Activated CD8-positive, alpha-beta memory T cell treated with anti-CD3 and anti-CD28 coated beads, Interleukin-2, amount 50 U/mL, for 1 hour (primary cell): ENCODE results near the gene IL18BP.

Source experiments
- DNase-seq: peaks from one replicate; pipeline ENCODE4 v3.0.0-alpha.2; 2020; ENCODE audit errors: extremely low read depth

IL18BP gene

DNA sequence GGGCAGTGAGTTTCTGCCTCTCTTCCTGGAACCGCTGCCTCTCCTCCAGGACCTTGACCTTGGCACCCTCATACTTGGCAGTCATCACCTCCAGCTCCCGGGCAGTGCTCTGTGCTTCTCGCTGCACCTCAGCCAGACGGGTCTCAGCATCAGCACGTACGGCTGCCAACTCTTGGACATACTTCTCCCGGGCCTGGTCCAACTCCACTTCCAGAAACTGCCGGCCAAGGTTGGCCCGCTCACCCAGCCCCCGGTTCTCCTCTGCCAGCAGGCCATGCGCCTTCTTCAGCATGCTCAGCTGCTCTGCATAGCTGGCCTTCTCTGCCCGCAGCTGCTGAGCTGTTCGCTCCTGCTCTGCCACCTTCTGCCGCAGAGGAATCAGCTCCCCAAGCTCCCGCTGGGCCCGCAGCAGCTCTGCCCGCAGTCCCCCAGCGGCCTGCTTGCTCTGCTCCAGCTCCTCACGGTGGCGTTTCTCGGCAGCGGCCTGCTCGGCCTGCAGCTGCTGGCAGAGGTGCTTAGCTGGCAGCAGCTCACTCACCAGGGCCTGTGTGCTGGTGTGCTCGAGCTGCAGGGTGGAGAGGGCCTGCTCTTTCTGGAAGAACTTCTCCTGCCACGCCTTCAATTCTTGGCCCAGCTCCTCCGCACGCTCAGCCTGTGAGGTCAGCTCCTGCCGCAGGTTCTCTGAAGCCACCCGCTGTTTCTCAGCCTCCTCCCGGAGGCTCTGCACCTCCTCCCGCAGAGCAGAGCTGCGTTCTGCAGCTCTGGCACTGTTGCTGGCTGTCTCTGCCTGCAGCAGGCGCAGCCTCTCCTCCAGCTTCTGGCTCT is 14.4 kb downstream of the IL18BP start:
- no peak for DNase-seq

DNA sequence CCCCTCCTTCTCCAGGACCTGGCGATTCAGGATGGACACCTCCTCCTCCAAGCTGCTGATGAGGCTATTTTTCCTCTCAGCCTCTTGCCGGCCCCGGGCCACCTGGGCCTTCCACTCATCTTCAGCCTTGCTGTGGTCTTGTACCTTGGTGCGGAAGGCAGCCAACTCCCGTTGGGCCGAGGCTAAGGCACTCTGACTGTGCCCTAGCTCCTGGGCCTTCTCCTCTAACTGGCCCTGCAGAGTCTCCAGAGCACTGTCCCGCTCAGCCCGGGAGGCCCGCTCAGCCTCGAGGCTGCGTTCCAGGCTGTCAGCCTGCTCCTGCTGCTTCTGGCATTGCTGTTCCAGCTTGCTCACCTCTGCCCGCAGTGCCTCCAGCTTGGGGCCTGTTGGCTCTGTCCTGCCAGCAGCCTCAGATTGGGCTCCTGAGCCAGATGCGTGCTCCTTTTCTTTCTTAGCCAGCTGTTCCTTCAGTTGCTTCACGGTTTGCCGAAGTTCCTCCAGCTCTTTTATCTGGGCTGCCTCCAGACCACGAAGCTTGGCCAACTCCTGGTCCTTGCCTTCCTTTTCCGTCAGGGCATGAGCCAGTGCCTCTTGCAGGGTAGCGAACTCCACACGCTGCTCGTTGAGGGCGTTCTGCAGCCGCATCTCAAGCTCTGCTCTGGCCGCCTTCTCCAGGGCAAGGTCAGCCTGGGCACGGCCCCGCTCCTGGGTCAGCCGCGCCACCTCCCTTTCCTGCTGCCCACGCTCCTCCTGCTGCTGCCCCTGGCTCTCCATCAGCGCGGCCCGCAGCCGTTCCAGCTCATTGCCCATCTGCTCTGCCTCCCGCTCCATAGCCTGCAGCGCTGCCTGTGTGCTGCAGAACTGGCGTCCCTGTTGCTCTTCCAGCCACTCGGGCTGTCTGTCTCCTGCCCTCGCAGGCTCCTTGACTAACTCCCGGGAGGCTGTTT is 15.3 kb downstream of the IL18BP start:
- DNase-seq = no peak

DNA sequence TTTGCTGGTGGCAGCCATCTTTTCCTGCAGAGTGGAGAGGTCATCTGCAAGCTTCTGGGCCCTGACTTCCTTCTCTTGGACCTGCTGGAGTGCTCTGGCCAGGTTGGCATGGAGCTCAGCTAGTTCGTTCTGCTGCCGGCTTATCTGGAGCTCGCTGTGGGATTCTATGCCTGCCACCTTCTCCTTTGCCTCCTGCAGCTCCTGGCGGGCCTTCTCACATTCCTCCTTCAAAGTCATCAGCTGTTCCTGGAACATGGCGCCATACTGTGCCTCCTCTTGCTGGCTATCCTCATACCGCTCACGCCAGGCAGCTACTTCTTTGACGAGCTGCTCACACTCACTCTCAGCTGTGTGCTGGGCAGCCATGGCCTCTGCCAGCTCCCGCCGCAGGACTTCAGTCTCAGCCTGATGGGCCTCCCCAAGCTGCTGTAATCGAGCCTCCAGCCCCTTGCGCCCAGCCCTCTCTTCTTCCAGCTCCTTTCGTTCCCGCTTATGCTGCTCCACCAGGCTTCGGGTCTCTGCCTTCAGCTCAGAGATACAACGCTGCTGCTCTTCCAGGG is 16.1 kb downstream of the IL18BP start:
- no peak for DNase-seq

DNA sequence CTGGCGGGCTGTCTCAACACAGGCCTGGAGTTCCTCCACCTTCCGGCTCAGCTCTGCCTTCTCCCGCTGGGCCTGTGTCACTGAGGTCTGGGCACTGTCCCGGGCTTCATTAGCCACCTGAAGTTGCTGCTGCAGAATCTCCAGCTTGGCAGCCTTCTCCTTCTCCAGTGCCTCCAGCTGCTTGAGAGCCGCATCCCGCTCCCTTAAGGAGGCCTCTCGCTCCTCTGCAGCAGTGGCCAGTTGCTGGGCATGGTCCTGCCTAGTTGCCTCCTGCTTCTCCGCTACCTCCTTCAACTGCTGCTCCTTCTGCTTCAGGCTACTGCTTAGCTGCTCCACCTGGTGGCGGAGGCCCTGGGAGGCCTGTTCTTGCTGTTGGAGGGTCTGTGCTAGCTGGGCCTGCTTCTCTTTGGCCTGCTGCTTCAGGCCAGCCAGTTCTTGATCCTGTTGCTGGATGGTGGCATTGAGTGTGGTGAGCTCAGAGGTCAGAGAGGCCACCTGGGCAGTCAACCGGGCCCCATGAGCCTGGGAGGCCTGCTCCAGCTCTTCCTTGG is 16.9 kb downstream of the IL18BP start:
- no peak for DNase-seq

DNA sequence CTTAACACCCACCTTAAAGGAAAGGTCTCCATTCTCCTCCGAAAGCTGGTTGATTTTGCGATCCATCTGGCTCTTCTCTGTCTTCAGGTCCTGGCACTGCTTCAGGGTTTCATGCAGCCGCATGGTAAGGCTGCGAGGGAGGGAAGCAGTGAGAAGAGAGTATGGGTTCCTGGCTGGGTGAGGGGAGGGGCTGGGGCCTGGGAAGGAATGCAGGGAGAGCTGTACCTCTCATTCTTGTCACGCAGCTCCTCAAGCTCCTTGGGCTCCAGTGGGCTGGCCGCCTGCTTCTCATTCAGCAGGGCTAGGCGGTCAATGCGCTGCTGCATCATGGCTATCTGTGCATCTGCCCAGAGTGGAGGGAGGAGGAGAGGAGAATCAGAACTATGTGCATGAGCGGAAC is 19.5 kb downstream of the IL18BP start:
- DNase-seq = no peak

DNA sequence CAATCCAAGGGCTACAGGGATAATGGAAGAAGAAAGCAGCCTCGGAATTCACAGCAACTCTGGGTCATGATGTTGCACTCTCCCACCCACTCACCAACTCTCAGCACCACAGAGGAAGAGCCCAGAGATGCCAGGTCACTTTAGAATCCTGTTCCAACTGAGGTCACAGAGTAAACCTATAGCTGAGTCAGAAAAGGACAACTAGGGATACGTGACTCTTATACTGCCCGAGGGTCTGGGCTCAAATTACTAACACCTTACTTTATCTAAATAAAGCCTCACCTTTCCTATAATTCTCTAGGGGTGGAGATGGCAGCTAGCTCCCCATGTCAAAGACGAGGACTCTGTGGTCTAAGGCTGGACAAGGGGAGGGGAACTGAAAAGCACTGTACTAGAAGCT is 24.6 kb downstream of the IL18BP start:
- DNase-seq = no peak

DNA sequence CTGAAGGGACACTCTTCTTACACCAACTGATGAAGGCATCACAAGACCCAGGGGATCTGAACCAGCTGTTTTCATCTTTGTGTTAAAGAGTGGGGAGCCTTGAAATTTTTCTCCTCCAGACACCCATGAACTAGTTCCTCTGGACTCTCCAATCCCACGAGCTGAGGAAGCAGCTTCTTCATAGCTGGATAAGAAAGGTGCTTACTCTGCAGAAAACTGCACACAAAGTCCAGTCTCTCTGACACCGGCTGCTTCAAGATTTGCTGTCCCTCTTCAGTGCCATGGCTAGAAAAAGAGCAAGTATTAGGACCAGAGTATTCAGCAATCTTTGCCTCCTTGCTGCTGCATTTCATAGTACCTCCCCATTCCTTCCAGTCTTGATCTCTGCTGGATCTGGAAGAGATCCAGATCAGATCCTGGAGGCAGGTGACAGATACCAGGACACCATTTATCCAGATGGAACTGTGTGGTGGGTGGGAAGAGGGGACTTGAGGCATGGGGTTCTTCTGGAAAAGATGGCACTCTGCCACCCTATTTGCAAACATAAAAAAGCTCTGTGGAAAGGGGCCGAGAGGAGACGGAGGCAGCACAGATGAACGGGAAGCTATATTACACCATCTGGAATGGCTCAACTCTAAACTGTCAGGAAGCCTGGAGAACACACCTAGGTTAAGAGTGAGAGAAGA is 25.5 kb downstream of the IL18BP start:
- DNase-seq = no peak

DNA sequence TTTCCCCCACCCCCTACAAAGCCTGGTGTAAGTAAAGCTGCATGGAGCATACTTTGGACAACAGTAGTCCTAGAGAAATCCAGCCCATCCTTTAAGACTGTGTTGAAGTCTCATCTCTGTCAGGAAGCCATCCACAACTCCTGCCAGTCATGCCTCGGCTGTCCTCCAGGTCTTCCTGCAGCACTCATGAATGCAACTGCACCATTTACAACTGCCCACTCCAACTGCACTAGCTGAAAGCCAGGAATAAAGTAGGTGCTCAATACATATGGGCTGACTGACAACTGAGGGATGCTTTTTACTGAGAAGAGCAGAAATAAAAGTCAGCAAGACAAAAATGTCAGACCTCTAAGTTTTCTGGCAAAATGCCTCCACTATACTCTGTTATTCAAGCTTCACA is 27.4 kb downstream of the IL18BP start:
- DNase-seq = no peak

DNA sequence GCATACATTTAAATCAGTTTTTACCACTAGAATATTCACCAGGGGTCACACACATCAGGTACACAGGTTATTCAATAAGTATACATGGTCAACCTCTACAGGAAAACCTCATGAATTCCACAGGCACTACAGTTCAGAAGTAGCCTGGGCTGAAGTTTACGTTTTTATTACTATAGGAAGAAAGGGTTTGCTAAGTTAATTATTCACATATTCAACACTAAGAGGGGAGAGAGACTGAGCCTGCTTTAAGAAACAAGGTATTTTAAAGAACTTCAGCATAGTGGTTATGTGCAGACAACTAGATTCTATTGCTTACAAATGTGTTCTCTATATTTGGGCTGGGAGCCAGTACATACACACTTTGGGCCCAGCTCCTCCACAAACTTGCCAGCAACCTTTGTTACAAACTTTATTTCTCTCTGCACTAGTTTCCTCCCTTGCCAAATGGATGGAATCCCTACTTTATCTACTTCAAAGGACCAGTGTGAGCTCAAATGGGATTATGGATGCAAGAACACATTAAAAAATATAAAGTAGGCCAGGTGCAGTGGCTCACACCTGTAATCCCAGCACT is 31.9 kb downstream of the IL18BP start:
- no peak for DNase-seq

DNA sequence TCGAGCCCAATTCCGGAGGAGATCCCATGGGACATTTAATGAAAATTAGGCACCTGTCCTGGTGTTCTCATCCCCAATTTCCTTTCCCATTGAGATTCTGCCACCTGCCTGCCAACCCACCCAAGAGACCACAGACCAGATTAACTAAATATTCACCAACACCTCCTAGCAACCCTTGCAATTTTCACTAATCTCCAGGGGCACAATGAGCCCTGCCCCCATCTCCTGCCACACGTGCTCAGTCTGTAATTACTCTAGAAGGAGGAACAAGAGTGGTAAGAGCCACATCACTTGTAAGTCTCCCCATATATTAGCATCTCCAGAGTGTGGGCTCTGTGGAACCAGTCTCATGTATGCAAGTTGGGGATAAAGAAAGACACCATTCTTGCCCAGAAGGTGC is 38.0 kb downstream of the IL18BP start:
- DNase-seq = no peak

DNA sequence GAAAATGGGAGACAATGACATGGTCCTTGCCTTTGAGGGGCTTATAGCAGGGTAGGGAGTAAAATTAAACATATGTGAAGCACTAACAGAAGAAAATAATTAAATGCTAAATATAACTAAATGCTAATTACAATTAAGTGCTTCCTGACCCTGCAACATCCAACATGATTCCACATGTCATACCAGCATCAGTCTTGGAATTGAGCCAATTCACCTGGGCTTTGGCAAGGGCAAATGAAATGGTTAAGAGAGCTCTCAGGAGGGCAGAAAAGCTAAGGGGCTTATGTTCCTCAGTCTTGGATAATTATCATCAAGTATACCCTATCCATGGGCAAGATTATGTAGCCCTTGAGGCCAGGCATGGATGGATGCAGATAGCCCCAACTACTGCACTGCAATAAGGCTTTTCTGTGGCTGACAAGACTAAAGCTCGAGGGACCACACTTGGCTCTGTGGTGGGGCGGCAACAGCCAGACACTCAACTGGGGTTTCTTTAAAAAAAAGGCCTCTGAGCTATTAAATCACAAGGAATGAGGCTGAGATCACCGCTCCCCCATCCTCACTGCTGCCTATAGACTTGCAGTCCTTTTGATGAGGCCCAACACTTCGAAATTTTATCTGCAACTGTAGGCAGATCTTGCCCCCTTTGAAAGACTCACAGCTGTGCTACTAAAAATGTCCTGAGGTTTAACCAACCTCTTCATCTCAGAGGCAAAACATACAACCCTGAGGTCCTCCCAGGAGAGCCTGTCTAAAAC is 39.0 kb downstream of the IL18BP start:
- no peak for DNase-seq

DNA sequence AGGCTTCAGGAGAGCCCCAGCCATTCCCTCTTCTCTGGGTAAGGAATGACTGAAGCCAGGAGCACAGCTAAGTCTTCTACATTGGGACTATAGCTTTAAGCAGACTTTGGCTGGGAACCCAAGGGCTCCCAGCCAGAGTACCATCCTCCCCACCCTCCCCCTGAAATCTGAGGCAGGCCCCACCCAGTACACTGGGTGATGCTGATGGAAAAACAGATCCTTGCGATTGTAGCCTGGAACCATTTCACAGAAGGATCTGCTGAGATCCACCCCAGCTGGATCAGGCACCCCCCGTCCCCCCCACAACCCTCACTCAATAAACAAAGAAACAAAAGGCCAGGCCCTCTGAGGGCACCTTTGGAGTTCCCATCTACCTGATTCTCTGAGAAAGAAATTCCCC is 39.8 kb downstream of the IL18BP start:
- no peak for DNase-seq

DNA sequence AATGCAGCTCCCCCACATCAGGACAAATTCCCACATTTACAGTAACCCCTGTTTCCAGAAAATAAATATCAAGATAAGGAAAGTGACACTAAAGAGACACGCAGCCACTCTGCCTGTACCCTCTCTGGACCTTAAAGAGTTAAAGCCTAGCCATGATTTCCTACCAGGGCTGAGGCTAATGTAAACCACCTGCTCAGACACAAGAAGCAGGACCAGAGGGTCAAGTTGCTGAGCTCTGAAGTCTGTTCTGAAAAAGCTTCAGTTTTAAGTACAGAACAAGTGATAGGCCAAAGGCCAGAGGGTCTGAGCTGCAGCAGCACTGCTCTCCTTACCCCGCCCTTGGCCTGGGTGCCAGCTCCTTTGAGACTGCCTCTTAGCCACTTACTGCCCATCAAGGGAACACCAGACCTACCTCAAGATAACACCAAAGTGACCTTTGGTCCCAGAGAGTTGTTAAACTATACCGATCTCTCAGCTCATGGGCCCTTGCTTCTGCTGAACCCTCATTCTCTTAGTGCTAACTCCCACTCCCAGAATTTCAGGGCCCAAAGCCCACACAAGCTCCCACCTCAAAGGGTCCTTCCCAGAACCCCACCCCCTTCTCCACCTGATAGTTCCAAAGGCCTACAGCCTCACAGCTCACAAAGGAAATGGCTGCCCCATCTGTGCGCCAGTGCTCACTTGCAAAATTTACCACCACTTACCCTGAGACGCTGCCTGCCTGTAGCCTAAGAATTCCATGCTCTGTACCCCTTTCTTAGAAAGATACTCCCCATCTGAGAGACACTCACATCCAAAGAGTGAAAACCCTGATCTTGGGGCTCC is 40.5 kb downstream of the IL18BP start:
- DNase-seq = no peak

DNA sequence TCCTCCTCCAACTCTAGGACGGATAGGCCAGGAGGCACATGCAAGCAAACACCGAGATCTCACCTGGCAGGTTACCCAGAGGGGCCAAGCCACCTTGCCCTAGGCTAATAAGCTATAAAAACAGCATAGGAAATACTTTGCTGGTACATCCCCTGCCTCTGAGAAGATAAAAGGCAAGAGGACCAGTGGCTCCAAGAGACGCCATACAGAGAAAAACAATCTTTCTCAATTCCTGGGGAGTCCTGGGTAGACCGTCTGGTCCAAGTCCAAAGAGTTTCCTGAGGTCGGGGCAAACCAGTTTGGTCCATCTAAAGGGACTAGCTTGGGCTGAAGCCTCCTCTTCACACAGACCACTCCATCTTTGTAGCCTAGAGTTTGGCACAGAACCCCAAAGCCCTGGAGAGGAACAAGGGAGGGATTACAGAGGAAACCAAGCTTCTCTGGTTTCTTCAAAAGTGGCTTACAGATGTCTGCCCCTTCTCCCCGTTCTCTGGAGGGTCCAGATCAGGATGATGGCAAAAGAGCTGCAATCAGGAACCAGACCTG is 41.2 kb downstream of the IL18BP start:
- DNase-seq = no peak

DNA sequence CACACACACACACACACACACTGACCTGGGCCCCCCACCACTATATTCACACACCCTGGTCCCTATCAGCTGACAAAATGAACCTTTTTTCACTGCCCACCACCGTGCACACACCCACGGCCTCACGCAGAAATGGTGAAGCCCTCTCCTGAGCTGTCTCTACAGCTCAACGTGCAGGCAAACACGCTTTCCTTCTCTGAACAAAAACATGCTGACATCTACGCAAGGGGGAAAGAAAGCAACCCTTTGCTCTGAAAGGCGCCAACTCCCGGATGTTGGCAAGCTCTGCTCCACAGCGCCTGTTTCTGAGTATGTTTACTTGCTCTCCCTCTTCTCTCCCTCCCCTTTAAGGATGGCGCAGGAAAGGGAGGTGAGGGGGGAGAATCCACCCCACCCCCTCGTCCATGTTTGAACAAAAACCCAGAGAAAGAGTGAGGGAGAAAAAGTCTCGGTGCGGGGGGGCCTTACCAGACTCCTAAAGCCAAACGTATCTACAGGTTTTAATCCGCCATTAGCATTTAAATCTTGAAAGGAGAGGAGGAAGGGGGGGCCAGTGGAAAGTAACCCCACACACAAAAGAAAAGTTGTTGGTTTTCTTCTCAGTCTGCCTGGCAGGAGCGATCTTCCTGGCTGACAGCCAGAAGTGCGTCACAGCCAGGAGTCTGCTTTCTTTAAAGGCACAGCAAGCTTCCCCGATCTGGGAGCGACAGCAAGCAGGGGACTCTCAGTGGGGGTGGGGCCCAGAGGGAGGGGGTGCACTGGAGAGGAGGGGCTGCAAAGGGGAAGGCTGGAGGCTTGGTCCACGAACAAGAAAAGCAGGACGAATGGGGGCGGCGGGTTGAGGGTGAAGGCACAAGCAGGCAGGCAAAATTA is 42.0 kb downstream of the IL18BP start:
- peak; percentile 74 for DNase-seq

DNA sequence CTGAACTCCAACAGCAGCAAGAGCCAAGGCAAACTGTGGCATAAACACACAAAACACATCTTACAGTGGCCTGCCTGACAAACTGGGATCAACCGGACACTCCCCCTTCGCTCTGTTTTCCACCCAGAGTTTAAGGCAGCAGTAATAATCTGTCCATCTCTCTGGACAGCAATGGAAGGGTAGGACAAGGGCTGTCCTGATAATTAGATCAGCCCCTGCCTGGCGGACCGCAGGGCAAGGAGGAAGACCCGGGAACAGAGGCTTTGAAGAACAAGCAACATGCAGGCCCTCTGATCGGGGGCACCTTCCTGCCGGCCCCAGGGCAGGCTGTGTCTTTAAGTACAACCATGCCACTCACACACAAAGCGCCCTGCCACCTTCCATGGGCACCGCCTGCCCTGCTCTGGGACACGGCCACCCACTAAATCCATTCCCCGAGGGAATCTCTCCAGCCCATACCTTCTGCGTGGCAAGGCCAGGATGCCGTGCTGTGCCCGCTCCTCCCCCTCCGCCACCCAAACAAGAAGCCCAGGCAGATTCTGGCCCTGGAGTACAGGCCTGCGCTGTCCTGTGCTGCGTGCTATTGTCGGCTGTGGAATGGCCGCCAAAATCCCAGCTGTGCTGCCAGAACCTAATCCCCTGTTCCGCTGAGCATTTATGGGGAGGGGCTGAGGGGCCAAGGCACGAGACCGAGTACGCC is 42.8 kb downstream of the IL18BP start:
- DNase-seq = no peak

DNA sequence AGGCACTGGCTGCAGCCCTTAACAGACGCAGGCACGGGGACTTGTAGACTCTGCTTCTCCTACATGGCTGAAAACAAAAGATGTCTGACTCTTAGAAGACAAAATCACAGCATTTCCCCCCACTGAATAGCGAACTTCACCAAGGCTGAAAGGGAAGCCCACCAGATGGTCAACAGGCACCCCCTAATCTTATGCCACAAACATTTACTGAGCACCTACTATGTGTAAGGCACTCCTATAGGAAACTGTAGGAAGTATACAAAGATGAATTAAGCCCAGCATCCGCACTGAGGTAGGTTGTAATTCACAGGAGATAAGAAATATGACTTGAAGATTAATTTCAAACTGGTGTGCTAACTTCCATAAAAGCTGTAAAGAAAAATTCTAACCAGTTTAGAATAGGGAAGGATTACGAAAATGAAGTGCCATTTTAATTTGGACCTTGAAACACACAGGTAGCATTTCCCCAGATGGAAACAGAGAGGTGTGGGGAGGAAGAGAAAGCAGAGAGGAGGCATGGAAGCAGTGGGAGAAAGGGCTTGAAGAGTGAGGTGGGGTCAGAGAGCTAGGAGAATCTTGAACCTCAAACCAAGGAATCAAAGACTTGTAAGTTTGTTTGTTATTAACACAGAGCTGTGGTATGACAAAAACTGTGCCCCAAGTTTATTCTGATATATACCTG is 43.5 kb downstream of the IL18BP start:
- DNase-seq = no peak
